Esophagus squamous epithelium (tissue), 4 donors: ENCODE data around the gene CLCN4.

Source experiments
- POLR2A ChIP-seq, 4 donors: fragments of 450-650 bp; IDR thresholded peaks; one replicate each; pipeline ENCODE4 v1.6.1; 2017; ENCODE audit warnings: antibody characterized with exemption in 4 of 4, mild to moderate bottlenecking in 4 of 4, moderate library complexity in 3 of 4
- TF ChIP-seq, protein P1 (sequence below), 6 experiments: fragments of 450-650 bp in 4 of 6; fragments of 200-600 bp in 2 of 6; sonication (generic) in 2 of 6; IDR thresholded peaks; one replicate each; pipeline ENCODE4 v1.5.1; 2016 to 2019; ENCODE audit warnings: antibody characterized with exemption in 6 of 6, mild to moderate bottlenecking in 4 of 6, moderate library complexity in 4 of 6

DNA sequence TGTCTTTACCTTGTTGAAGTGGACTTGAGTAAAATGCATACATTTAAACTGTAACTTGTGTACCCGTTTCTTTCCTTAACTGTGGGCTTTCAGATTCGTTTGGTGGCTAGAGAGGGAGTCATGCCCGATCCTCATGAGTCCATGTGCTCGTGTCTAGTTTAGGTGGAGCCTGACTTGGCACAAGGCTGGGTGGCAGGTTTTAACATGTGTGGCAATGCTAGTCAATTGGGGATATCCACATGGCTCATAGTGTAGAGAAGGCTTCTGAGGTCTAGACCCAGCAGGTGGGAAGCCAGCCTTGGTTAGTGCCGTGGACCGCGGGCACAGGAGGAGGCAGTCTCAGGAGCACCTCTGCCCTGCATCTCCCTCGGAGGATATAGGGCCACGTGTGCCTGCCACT, 48.5 kb upstream of the CLCN4 start:
- TF ChIP-seq, protein P1, sequence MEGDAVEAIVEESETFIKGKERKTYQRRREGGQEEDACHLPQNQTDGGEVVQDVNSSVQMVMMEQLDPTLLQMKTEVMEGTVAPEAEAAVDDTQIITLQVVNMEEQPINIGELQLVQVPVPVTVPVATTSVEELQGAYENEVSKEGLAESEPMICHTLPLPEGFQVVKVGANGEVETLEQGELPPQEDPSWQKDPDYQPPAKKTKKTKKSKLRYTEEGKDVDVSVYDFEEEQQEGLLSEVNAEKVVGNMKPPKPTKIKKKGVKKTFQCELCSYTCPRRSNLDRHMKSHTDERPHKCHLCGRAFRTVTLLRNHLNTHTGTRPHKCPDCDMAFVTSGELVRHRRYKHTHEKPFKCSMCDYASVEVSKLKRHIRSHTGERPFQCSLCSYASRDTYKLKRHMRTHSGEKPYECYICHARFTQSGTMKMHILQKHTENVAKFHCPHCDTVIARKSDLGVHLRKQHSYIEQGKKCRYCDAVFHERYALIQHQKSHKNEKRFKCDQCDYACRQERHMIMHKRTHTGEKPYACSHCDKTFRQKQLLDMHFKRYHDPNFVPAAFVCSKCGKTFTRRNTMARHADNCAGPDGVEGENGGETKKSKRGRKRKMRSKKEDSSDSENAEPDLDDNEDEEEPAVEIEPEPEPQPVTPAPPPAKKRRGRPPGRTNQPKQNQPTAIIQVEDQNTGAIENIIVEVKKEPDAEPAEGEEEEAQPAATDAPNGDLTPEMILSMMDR (IDR thresholded peaks at IDR 0.05), result no peak
- TF ChIP-seq POLR2A (IDR thresholded peaks at IDR 0.05), result no peak
